ENCODE results near the gene HOTAIR. TPM values are rescaled to one million over a fixed set of nuclear protein-coding genes. Genes with fewer than 3 reads are reported as not detected.

HOTAIR gene
- total RNA-seq, 1 donor from 2014 or later = not detected

DNA sequence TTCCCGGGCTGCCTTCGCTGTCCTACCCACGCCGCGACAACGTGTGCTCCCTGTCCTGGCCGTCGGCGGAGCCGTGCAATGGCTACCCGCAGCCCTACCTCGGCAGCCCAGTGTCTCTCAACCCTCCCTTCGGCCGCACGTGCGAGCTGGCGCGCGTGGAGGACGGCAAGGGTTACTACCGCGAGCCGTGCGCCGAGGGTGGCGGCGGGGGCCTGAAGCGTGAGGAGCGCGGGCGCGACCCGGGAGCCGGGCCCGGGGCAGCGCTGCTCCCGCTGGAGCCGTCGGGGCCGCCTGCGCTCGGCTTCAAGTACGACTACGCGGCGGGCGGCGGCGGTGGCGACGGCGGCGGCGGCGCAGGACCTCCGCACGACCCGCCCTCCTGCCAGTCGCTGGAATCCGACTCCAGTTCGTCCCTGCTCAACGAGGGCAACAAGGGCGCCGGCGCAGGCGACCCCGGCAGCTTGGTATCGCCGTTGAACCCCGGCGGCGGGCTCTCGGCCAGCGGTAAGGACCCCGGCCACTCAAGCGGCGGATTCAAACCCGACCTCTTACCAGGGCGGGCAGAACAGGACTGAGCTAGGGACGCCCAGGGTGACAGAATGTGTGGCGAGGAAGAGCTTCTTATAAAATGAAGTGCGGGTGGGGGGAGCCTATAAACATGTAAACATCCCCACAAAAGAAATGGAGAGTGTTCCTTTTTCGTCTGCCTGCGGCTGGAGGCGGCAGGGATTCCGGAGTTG lies 19.5 kb downstream of the HOTAIR start:
- intact Hi-C loops (cut with micrococcal nuclease) = no loop called here
- ATAC-seq (no peak), DNase-seq (no peak)

DNA sequence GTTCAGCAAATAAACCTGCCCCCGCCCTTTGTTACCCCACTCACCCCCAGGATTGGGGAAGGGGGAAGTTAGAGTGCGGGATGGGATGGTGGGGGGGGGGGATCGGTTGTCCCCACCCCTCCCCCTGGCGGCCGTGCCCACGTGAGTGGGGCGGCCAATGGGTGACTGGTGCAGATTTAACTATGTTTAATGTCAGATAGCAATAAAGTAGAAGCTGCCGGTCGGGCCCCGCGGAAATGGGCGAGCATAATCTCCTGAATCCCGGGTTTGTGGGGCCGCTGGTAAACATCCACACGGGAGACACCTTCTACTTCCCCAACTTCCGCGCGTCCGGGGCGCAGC lies 20.1 kb downstream of the HOTAIR start, which contains the start of gene HOXC12:
TSS of gene HOXC12 (plus strand) at position 210 of the 342 bp plus-strand sequence. CDS start at position 237, 27 bp downstream.
- no peak for DNase-seq
- no peak for ATAC-seq
- intact Hi-C loops (cut with micrococcal nuclease) = no loop called here

DNA sequence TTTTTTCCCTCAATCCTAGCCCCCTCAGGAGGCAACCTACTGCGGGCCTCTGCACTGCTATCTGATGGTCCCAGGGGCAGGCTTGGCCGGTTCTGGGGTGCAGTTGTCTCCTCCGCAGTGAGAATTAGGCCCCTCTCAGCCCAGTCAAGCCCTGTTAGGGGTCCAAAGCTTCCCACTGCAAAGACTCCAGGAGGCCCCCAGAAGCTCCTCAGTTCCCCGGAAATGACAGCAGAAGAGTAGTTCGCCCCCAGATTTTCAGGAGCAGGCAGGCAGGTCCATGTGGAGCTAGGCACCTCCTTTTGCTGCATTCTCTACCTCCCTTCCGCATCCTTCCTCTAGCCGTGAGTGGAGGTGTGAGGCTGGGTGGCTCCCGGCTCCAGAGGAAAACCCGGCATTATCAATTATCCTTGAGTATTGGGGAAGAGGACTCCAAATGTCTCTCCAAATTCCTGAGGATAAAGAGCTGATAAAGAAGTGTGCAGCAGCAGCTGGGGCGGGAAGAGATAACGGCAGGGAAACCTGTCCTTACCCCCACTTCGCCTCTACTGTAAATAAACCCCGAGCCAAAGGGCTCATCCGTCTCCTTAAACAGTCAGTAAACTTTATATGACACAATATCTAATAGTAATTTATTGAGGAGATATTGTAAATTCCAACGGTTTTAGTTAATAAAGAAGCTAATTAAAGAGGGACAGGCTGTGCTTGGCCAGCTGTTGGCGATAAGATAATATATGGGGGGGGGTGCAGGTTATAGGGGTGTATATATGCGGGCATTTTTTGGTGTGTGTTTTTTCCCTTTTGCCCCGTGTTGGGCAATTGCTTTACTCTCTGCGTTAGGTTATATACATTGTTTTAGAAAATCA lies 20.7 kb downstream of the HOTAIR start:
- no peak for DNase-seq
- intact Hi-C loops (cut with micrococcal nuclease) = no loop called here
- no peak for ATAC-seq

DNA sequence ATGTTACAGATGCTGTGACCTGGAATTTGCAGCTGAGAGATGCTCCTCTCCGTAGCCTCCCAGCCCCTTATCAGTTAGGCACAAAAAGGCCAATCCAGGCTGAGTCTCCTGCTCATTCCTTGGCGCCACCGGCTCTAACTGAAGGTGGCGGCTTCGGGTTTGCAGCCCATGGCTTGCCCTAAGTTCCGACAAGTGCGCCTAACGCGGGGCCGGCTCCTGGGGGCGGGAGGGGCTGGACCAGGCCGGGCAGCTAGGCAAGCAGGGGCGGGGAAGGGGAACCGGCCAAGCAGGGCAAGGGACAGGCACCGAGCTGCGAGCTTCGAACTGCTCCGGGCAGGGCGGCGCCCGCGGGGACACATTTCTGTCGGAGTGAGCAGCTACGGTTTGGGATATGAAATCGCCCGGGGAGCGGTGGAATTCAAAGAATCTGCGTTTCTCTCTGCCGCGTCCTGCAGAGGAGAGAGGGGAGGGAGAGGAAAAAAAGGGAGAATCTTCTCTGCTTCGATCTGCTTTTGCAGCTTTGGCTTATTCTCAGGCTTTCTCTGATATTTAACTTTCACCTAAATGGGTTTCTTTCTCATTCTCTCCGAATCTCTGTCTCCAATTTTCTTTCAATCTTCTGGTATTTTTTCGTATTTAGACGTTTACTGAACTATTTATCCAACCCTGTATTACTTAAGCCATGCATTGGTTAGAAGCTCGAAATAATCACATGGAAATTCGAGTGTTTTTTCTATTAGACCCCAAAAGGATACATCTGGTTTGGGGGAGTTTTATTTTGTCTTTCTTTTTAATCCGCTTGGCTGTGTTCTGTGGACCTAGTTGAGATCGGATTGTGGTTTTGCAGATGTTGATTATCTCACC lies 21.7 kb downstream of the HOTAIR start:
- ATAC-seq = no peak
- intact Hi-C loops (cut with micrococcal nuclease) = no loop called here

DNA sequence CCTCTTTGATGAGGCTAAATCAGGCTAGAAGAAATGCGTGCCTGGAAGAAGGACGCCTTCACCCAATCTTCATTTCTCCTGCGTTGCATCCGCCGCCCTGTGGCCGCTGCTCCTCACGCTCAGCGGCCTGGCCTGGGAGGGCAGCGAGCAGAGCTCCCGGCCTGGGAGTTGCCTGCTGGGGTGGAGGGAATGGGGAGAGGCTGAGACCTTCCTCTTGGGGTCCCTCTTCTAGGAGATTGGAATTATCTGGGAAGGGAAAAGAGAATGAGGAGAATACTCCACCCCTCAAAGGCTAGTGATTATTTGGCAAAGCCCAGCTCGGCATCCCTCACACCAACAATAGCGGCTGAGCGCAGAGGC lies 22.4 kb downstream of the HOTAIR start:
- intact Hi-C loops (cut with micrococcal nuclease) = no loop called here
- DNase-seq (no peak), ATAC-seq (no peak)

More for the DNA sequence above, 21.7 kb downstream of the HOTAIR start:
- DNase-seq = no peak

DNA sequence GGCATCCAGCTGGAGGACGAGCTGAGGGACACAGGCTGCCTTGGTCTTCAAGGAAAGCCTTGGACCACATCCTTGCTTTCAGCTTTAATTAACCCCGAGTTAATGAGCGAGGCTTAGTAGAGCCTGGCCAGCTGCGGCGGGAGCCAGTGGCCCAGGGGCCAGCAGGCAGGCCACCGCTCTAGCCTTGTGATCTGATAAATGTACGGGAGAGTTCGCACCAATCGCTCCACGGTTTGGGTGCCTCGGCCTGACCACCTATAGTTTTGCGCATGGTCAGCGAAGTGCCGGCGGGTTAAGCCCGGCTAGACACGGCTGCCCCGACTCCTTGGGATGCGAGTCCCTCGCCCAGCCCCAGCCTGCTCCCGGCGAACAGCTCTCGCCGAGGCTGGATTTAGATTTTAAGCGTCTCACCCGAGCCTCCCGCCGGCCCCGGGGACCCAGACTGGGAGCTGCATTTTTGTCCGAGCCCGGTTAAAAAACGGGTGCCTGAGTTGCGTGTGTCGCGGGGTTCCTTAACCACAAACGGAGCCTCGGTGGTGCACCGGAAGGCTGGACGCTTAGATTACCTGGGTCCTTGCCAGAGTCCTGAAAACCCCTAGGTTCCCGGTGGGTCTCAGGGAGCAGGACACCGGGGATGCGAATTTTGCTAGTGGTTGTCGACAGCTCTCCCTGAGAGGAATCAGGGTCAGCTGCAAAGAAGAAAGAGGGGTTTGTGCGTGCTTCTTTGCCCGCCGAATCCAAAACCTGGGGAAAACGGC lies 23.0 kb downstream of the HOTAIR start:
- intact Hi-C loops (cut with micrococcal nuclease) = no loop called here

DNA sequence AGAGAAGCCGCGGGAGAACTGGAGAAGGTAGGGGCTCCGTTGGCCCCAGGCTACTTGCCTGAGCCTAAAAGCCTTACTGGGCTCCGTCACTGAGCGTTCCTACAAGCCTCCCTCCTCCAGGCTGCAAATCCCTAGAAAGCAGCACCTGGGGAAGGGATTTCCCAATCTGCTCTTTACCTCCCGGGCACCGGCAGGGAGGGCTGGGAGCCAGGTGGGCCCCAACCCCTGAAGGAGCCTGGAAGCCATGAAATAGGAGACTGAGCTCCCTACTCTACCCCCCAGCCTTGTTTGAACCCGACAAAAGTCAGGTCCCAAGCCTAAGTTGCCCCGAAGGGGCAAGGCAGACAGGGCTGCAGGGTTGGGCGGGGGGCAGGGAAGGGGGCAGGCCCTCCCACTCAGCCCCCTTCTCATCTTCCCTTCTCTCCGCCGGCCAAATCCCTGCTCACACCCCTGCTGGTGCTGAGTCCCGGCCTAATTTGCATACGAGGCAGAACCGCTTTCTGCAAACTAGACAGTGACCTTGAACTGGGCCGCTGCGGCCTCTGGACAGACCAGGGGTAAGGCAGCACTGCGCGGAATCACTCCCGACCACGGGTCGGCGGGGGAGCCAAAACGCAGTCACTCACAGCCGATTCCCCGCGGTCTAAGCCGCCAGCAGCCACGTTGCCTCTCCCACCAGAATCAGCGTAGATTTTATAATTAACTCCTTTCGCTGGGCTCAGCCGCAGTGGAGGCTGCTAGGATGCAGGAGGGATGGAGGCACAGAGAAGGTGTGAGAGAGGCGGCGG lies 23.8 kb downstream of the HOTAIR start:
- intact Hi-C loops (cut with micrococcal nuclease) = no loop called here
- ATAC-seq (no peak), DNase-seq (no peak)

More for the DNA sequence above, 23.0 kb downstream of the HOTAIR start:
- no peak for ATAC-seq
- no peak for DNase-seq

DNA sequence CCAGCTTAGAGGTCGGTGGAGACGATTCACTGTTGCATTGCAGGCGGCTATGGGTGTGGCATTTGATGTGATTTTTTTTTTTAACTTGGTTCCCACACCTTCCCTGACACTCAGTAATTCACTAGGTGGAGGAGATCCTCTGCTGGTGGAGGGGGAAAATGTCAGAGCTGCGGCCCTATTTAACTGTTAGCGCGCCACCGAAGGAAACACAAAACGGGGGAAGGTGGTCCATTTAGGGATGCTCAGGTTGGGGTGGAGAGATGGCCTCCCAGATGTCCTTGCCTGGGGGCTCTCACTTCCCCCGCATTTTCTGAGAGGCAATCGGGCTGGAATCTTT lies 24.3 kb downstream of the HOTAIR start:
- intact Hi-C loops (cut with micrococcal nuclease) = no loop called here
- DNase-seq = no peak
- ATAC-seq = no peak

DNA sequence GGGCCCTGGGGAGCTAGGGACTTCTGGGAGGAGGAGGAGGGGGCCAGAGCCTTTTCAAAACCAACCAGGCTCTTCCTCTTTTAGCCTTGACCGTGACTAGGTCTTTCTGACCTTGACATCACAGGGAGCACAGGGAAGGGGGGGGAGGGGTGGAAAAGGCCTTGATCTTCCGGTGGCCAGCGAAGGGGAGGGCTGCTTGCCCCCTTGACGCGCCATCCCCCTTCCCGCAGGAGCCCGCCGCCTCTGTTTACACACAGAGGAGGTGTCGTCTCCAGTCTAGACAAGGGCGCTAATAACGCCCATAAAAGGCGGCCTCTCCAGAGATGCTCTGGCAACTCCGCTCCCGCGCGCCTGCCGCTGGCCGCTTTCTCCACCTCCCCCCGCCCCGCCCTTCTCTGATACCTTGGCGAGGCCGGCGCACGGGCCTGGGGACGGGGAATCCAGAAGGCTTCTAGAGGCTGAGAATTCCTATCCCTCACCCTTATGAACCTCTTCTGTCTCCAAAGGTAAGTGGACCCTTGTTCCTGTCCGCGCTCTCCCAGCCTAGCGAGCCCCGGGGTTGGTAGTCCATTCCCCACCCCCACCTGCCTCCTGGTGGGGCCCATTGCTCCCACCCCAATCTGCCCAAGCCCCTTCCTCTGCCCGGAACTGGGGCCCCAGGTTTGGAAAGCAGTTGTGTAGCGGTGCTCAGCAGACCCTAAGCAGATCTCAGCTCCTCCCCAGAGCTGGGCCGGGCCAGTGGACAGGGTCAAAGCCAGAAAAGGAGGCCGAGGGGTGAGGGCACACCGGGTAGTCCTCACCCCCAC lies 24.9 kb downstream of the HOTAIR start:
- intact Hi-C loops (cut with micrococcal nuclease) = no loop called here
- no peak for ATAC-seq
- no peak for DNase-seq

DNA sequence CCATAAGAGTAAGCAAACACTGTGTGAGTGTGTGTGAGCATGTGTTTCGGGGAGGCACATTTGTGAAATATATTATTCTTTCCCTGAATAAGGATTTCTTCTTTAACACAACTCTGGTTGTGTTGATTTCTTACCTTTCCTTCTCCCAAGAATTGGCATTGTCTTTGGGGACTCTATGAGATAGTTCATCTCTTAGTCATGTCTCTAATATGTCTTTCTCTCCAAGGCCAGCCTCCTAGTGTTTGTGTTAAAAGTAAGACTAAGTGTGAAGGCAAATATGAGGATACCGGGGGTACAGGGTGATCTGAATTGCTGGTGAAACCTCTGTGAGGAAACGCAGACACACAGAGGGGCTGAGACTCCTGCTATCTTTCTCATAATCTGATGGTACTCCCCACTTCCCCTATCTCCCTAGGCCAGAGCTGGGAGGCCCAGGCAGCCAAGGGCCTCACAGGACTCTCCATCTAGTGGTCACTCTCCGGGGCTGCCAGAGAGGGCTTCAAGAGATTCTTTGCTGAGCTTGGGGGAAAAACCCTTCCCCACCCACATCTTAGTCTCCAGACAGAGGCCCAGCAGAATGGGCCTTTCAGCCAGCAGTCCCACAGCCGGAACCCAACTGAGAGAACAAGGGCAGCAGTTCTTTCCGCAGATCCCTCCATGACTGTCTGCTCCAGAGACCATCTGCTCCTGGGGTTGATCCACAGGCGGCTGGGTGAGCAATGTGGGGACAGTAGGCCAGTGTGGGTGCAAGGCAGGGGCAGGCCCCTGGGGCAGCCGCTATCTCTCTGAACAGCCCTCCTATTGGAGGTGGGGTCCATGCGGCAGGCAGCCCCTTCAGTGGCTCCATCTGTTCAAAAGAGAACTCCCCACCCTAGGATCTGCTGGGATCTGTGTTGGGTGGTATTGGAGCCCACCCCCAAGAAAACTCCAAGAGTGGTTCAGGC lies 25.8 kb downstream of the HOTAIR start:
- no peak for DNase-seq
- ATAC-seq = no peak
- intact Hi-C loops (cut with micrococcal nuclease) = no loop called here

DNA sequence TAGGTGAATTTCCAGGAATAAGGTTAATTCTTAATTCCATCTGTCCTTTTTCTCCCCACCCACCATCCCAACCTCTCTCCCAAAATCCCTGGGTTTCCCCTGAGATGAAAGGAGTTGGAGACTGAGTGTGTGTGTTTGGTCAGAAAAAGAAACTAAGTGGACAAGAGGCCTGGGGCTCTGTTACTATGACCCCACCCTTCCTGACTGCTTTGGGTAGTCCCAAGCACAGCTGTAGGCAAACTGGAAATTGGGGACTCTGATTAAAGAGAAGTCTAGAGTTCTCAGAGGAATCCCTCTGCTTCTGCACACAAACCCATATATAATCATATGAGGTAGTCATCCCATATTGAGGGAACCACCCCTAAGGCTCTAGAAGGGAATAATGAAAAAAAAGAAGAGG lies 27.0 kb downstream of the HOTAIR start:
- intact Hi-C loops (cut with micrococcal nuclease) = no loop called here
- ATAC-seq (no peak), DNase-seq (no peak)

DNA sequence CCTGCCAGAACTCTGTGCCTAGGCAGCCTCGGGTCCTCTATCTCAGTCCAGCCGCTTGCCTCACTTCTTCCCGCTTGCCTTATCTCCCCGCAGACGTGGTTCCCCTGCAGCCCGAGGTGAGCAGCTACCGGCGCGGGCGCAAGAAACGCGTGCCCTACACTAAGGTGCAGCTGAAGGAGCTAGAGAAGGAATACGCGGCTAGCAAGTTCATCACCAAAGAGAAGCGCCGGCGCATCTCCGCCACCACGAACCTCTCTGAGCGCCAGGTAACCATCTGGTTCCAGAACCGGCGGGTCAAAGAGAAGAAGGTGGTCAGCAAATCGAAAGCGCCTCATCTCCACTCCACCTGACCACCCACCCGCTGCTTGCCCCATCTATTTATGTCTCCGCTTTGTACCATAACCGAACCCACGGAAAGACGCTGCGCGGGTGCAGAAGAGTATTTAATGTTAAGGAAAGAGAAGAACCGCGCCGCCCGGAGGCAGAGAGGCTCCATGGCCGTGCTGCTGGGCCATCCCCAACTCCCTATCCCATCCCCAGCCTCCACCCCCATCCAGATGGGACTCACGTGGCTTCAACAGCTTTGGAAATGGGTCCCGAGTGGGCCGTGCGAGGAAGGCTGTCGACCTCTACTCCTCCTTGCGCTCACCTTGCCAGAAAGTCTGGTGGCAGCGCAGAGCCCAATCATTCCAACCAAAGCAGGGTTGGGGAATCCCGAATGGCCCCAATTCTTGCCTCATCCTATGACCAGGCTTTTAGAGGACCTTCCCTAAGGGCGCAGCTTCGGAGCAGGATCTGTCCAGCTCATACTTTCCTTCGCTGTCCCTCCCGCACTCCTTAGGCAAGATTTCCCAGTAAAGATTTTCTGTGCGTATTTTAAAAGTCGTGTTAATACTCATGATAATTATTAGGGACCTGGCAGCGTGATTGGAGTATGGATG lies 29.6 kb downstream of the HOTAIR start:
- intact Hi-C loops (cut with micrococcal nuclease) = no loop called here
- DNase-seq (no peak), ATAC-seq (no peak)

DNA sequence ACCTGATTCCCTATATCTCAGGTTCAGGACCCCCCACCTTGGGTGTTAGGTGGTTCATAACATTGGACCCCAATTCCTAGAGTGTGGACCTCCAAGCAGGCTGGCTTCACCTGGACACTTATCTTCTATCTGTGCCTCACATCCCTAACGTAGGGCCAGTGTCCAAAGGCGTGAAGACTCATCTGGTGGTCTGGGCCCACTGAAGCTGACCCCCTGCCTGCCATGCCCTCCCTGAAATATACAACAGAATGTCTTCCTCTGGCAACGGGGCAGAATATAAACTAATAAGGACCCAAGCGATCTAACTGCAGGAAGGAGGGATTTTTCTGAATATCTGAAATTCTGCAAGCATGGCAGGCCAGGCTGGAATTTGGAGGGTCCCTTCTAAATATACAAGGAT lies 30.5 kb downstream of the HOTAIR start:
- DNase-seq = no peak
- no peak for ATAC-seq
- intact Hi-C loops (cut with micrococcal nuclease) = no loop called here

DNA sequence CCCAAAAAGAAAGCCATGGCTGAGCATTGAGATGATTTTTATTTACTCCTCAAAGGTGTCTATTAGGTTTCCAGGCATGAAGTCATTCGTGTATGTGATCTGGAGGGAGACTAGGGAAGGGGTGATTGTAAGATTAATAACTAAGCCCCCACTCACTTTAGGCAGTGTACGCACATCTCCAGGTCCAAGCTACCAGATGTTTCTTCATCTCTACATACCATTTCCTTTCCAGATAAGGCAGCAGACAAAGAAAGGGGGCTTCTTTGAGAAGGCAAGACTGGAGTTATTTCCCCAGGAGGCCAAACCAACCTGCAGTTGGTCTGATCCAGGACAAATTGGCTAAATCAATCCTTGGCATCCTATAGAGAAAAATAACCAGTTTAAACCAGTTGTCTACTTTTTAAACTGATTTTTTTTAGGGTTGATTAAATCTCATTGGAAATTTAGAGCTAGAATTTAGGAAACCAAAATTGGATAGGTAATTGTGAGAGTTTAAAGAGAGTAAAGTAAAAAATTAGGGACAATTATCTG lies 32.2 kb downstream of the HOTAIR start:
- ATAC-seq (no peak), DNase-seq (no peak)
- intact Hi-C loops (cut with micrococcal nuclease) = no loop called here

DNA sequence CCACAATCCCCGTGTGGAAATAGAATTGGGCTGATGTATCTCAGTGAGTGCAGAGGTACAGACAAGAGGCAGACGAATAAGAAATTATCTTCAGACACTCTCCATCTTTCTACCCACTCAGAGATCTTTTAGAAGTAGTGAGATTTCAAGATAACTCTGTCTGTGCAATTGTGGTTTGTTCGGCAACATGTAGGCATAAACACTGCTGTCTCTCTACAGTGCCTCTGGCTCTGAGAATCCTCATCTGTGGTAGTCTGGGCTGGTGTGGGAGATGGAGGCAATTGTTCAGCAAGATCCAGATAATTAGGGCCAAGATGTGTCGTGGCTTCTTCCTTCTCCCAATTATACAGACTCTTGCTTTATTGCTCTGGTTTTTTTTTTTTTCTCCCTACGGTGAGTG lies 33.0 kb downstream of the HOTAIR start:
- no peak for ATAC-seq
- DNase-seq = no peak
- intact Hi-C loops (cut with micrococcal nuclease) = no loop called here

All from left ventricle myocardium superior (tissue), 1 donor.